Small intestine (tissue), 7 donors: Measurements from ENCODE around the gene BLOC1S4. TPM values are rescaled to one million over a fixed set of nuclear protein-coding genes. Genes with fewer than 3 reads are reported as not detected.

ENCODE experiments used
- DNase-seq, 2 donors: peaks; one replicate each; pipeline versions ENCODE4 v3.0.0 to v3.0.0-alpha.2; 2013
- FAIRE-seq: peaks from 2 replicates; lab custom pipeline; 2012; peaks lifted over from hg19 to GRCh38; lab: Jason Lieb, UNC
- H3K27ac ChIP-seq, 3 donors: one replicate each; pipeline ENCODE4 v1.5.1; 2013; ENCODE audit warnings: low read length in 2 of 3, mild to moderate bottlenecking in 2 of 3, control low read depth in 1 of 3, inconsistent platforms in 1 of 3, low read depth in 1 of 3, moderate library complexity in 1 of 3
- H3K27me3 ChIP-seq, 3 donors: one replicate each; pipeline ENCODE4 v1.6.1; 2013; ENCODE audit warnings: low read length in 3 of 3, inconsistent platforms in 1 of 3; ENCODE audit not compliant: control insufficient read depth in 3 of 3, insufficient read depth in 3 of 3
- H3K36me3 ChIP-seq, 3 donors: one replicate each; pipeline ENCODE4 v1.6.1; 2013; ENCODE audit warnings: low read length in 3 of 3, inconsistent platforms in 1 of 3, low read depth in 1 of 3, mild to moderate bottlenecking in 1 of 3, moderate library complexity in 1 of 3; ENCODE audit not compliant: control insufficient read depth in 3 of 3, insufficient read depth in 2 of 3
- H3K4me1 ChIP-seq, 3 donors: one replicate each; pipeline ENCODE4 v1.6.1; 2013; ENCODE audit warnings: low read length in 2 of 3, inconsistent platforms in 1 of 3, low read depth in 1 of 3, mild to moderate bottlenecking in 1 of 3, moderate library complexity in 1 of 3; ENCODE audit not compliant: control insufficient read depth in 3 of 3, insufficient read depth in 2 of 3
- H3K4me3 ChIP-seq, 3 donors: one replicate each; pipeline ENCODE4 v1.5.1; 2013; ENCODE audit warnings: low read length in 3 of 3, control low read depth in 1 of 3, inconsistent platforms in 1 of 3, low read depth in 1 of 3, mild to moderate bottlenecking in 1 of 3, moderate library complexity in 1 of 3
- H3K9me3 ChIP-seq, 2 donors: one replicate each; pipeline ENCODE4 v1.6.1; 2013; ENCODE audit warnings: low read depth in 1 of 2, low read length in 1 of 2; ENCODE audit not compliant: control insufficient read depth in 2 of 2, insufficient read depth in 1 of 2
- WGBS, 3 donors: extraction: QIAGEN DNeasy Blood & Tissue Kit; methylation state at CpG; one replicate each; pipeline ENCODE4 v1.1.7; 2013; 5-methylcytosine and 5-hydroxymethylcytosine counted together
- polyA plus RNA-seq, 4 donors: library from polyadenylated mRNA; stranded (reverse) in 3 of 4; unstranded in 1 of 4; fragments of 200-250 nt in 3 of 4; fragments of 120-200 nt in 1 of 4; gene quantifications; one replicate each; pipeline versions ENCODE4 v1.2.1 to v1.2.3, GENCODE V29; 2013
- donor health status: healthy with polysubstance abuse.
- donor health status: control.
- donor health status: control.
- donor health status: Bipolar disorder and iron deficiency.
- donor health status: healthy.

Gene BLOC1S4
- polyA plus RNA-seq, 4 donors, result 13.1 to 19.5 (median 16.7) TPM

DNA sequence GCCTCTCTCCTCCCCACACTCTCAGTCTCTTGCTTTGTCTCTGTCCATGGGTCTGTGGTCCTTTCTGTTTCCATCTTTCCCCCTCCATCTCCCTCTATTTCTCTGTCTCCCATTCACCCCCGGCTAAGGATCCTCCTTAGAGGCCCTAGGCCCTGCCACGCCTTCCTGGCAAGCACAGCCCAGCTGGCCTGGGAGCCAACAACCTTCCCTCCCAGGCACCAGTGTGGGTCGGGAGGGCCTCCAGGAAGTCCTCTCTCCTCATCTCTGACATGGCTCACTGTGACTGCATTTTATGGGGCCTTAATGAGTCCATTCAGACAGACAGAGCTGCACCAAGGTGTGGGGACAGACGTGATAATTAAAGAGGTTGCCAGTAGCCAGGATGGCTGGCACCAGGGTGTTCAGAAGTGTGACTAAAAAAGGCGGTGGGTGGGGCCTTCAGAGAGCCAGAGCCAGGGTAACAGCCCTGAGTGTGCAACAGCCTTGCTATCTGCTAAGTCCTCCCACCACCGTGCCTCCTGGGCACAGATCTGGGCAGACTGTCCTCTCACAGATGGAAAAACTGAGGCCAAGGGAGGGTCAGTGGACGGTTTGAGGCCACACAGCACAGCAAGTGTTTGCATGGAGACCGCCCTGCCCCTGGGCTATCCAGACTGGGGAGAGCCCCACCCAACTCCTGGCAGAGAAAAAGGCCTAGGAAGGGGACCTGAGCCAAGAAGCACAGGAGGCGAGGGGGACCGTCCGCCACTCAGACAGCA is 31.5 kb downstream of the BLOC1S4 start:
- H3K9me3 ChIP-seq, result no peaks in the 10 kb centered on the region
- peak overlapping the region; percentile 71 to 93 (median 73) for H3K27ac ChIP-seq
- DNase-seq, result peak; percentile 82 to 94
- whole genome bisulfite sequencing, 3 donors, result 25 to 50% (median 42%) methylated on average over 10 to 11 of the region's 11 CpGs
- H3K36me3 ChIP-seq, result no peaks in the 10 kb centered on the region
- H3K4me1 ChIP-seq, result peaks cover 6 to 46% (median 7%) of the 10 kb centered on the region in 3 donors
- FAIRE-seq, result no peak
- no peak overlapping the region for H3K4me3 ChIP-seq
- no peaks in the 10 kb centered on the region for H3K27me3 ChIP-seq

DNA sequence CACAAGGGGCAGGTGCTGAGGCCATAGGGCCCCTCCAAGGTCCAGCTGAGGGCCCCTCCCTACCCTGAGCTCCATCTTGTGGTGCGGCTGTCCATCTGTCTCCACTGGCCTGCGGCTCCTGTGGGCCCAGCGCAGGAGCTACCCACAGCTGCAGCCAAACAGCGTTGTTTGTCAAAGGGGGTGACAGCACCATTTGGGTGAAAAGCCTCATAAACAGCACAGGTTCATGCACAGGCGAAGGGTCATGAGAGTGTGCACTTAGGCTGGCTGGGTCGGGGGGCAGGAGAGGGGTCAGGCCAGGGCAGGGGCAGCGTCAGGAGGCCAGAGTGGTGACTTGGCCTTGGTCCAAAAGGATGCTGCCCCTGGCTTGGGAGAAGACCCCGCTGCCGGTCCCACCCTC is 32.3 kb downstream of the BLOC1S4 start:
- H3K4me3 ChIP-seq, result no peak overlapping the region
- peak overlapping the region; percentile 9 to 93 (median 71) for H3K27ac ChIP-seq
- DNase-seq, result no peak
- no peak for FAIRE-seq
- 65 to 83% (median 77%) methylated on average over 9 of the region's 9 CpGs for WGBS, 3 donors
- H3K4me1 ChIP-seq, result peaks cover 6 to 48% (median 7%) of the 10 kb centered on the region in 3 donors
- no peaks in the 10 kb centered on the region for H3K36me3 ChIP-seq
- no peaks in the 10 kb centered on the region for H3K27me3 ChIP-seq
- no peaks in the 10 kb centered on the region for H3K9me3 ChIP-seq

- peak; percentile 93 to 99 for DNase-seq
- WGBS, 3 donors, result 18 to 39% (median 24%) methylated on average over 21 to 25 of the region's 25 CpGs
- Histone ChIP-seq H3K27me3 (no peaks in the 10 kb centered on the region), H3K27ac (peak overlapping the region; percentile 82 to 94 (median 86)), H3K4me1 (peaks cover 6 to 48% (median 7%) of the 10 kb centered on the region in 3 donors), H3K36me3 (no peaks in the 10 kb centered on the region), H3K4me3 (no peak overlapping the region), H3K9me3 (no peaks in the 10 kb centered on the region)
- no peak for FAIRE-seq
Measured at GRCh38 chr4:6749340-6750171, 33.6 kb downstream of the BLOC1S4 start.

- peaks cover 6 to 48% (median 7%) of the 10 kb centered on the region in 3 donors for H3K4me1 ChIP-seq
- H3K9me3 ChIP-seq, result no peaks in the 10 kb centered on the region
- DNase-seq (peak; percentile 54 to 86), FAIRE-seq (no peak)
- WGBS, 3 donors, result 45 to 70% (median 52%) methylated on average over 20 to 23 of the region's 23 CpGs
- H3K4me3 ChIP-seq, result no peak overlapping the region
- H3K27ac ChIP-seq, result peak overlapping the region; percentile 82 to 94 (median 86)
- no peaks in the 10 kb centered on the region for H3K36me3 ChIP-seq
- H3K27me3 ChIP-seq, result no peaks in the 10 kb centered on the region
Measured at GRCh38 chr4:6750286-6751221, 34.6 kb downstream of the BLOC1S4 start.

DNA sequence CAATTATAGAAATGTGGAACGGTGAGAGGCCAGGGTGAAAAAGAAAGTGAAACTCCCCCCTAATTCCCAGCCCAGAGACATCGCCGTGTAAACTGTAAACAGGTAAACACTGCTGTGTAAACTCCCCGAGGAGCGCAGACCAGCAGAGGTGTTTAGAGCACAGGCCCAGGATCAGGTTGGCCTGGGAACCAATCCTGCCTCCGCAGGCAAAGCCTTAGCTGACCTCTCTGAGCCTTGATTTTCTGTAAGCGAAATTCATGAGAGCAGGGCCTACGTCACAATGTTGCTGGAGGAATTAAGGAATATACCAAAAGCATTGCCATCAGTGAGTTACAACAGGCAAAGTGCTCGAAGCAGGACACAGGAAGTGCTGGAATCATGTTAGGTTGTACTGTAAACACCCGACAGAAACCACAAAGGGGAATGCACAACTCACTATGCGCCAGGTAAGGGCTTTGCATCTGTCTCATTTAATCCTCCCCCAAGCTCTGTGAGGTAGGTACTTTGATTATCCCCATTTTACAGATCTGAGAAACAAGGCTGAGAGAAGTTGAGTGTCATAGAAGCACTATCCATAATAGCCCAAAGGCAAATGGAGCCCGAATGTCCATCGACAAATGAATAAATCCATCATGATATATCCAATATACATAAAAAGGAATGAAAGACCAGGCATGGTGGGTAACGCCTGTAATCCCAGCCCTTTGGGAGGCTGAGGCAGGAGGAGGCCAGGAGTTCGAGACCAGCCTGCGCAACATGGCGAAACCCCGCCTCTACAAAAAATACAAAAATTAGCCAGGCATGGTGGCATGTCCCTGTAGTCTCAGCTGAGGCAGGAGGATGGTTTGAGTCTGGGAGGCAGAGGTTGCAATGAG is 35.9 kb downstream of the BLOC1S4 start:
- peak in 1 of 2 donors; percentile 29 for DNase-seq
- H3K27me3 ChIP-seq, result no peaks in the 10 kb centered on the region
- peak overlapping the region in 2 of 3 donors; percentile 40 to 71 for H3K27ac ChIP-seq
- H3K36me3 ChIP-seq, result no peaks in the 10 kb centered on the region
- WGBS, 3 donors, result 60 to 70% (median 64%) methylated on average over 18 of the region's 18 CpGs
- H3K9me3 ChIP-seq, result no peaks in the 10 kb centered on the region
- no peak for FAIRE-seq
- peaks cover 6 to 45% (median 7%) of the 10 kb centered on the region in 3 donors for H3K4me1 ChIP-seq
- no peak overlapping the region for H3K4me3 ChIP-seq

DNA sequence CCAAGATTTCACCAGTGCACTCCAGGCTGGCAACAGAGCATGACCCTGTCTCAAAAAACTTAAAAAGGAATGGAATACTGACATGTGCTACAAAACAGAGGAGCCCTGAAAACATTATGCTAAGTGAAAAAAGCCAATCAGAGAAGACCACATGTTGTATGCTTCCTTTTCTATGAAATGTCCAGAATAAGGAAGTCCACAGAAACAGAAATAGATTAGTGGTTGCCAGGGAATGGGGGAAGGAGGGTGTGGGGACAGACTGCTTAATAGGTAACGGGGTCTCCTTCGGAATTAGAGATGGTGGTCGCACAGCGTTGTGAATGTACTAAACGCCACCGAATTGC is 36.5 kb downstream of the BLOC1S4 start:
- 41 to 81% (median 73%) methylated on average over 6 of the region's 6 CpGs for WGBS, 3 donors
- Histone ChIP-seq H3K4me1 (peaks cover 3 to 39% (median 5%) of the 10 kb centered on the region in 3 donors), H3K27ac (peak overlapping the region in 1 of 3 donors; percentile 53)

DNA sequence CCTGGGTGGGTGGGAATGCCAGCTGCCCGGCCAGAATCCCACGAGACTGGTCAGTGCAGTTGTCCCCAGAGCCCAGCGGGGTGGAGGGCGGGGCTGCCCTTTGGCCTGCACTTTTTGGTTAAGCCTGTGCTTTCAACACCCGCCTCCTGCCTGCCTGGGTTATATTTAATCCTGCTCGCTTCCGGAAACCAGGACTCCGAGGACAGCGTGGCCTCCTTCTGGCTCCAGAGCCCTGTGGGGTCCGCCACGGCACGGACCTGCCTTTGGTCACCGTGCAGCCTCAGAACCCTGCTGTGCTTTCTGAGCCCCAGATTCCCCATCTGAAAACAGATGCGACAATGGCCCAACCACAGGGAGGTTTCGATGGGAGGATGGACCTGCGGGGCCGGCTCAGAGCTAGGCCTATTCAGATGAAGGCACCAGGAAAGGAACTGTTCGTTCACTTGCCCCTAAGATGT is 37.2 kb downstream of the BLOC1S4 start:
- H3K4me1 ChIP-seq, result peaks cover 3 to 33% (median 4%) of the 10 kb centered on the region in 3 donors
- H3K9me3 ChIP-seq, result no peaks in the 10 kb centered on the region
- 41 to 71% (median 53%) methylated on average over 18 of the region's 18 CpGs for WGBS, 3 donors
- H3K36me3 ChIP-seq, result no peaks in the 10 kb centered on the region
- DNase-seq (peak; percentile 19 to 67), FAIRE-seq (no peak)
- no peak overlapping the region for H3K4me3 ChIP-seq
- peak overlapping the region in 1 of 3 donors; percentile 26 for H3K27ac ChIP-seq
- no peaks in the 10 kb centered on the region for H3K27me3 ChIP-seq

More for the DNA sequence above, 36.5 kb downstream of the BLOC1S4 start:
- DNase-seq, result no peak
- FAIRE-seq, result no peak
- Histone ChIP-seq H3K4me3 (no peak overlapping the region), H3K9me3 (no peaks in the 10 kb centered on the region), H3K27me3 (no peaks in the 10 kb centered on the region), H3K36me3 (no peaks in the 10 kb centered on the region)
